Skeletal muscle cell (primary cell): ENCODE measurements around the gene TET2.

ENCODE experiments used
- DNase-seq: peaks from one replicate; pipeline ENCODE4 v3.0.0-alpha.2; 2010; ENCODE audit warnings: low read depth
- H3K4me3 ChIP-seq: 2 replicates; pipeline ENCODE4 v1.5.1; 2011; ENCODE audit warnings: low read depth, mild to moderate bottlenecking, control low read depth, low read length, moderate library complexity

Gene TET2

DNA sequence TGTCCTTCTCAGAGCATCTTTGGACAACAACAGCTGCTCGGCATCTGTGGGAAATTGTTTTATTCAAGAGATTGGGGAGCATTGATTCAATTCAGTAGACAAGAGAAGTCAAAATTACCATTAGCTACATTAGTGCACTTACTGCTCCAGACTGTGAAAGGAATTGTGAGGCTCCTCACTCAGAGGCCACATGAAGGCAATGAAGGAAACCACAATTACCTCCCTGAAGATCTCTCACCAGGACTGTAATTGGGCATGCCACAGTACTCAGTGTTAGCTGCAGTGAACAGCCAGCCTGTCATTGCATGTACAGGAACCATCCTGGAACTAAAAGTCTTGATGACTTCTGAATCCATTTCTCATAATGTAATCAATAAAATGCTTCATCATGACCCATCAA is 182.4 kb downstream of the TET2 start:
- DNase-seq, result no peak

More for the DNA sequence above, 182.4 kb downstream of the TET2 start:
- no peak overlapping the region for H3K4me3 ChIP-seq
